Astrocyte (in vitro differentiated cells and primary cell): ENCODE measurements around the gene SLC25A26. TPM values are rescaled to one million over a fixed set of nuclear protein-coding genes. Genes with fewer than 3 reads are reported as not detected.

Experiments
- DNase-seq: peaks from one replicate; pipeline ENCODE4 v3.0.0-alpha.2; 2010; ENCODE audit warnings: low read depth
- FAIRE-seq: peaks from 2 replicates; lab custom pipeline; 2011; peaks lifted over from hg19 to GRCh38; lab: Jason Lieb, UNC
- H2AFZ ChIP-seq: 2 replicates; pipeline ENCODE4 v1.6.0; 2012; ENCODE audit warnings: low read depth, low read length, inconsistent platforms
- H3K27ac ChIP-seq: 2 replicates; pipeline ENCODE4 v1.5.1; 2011; ENCODE audit warnings: low read depth, low read length, inconsistent platforms
- H3K27me3 ChIP-seq: 2 replicates; pipeline ENCODE4 v1.6.0; 2011; ENCODE audit warnings: low read length, inconsistent platforms; ENCODE audit not compliant: insufficient read depth
- H3K36me3 ChIP-seq: 2 replicates; pipeline ENCODE4 v1.5.1; 2011; ENCODE audit warnings: low read length, inconsistent platforms; ENCODE audit not compliant: insufficient read depth
- H3K4me1 ChIP-seq: 2 replicates; pipeline ENCODE4 v1.5.1; 2011; ENCODE audit warnings: low read length, inconsistent platforms; ENCODE audit not compliant: insufficient read depth
- H3K4me2 ChIP-seq: 2 replicates; pipeline ENCODE4 v1.6.0; 2012; ENCODE audit warnings: low read length, inconsistent platforms
- H3K4me3 ChIP-seq: 2 replicates; pipeline ENCODE4 v1.5.1; 2011; ENCODE audit warnings: low read depth, mild to moderate bottlenecking, low read length, inconsistent platforms; ENCODE audit not compliant: insufficient read depth
- H3K79me2 ChIP-seq: 2 replicates; pipeline ENCODE4 v1.6.0; 2012; ENCODE audit warnings: mild to moderate bottlenecking, low read length, inconsistent platforms; ENCODE audit not compliant: insufficient read depth
- H3K9ac ChIP-seq: 2 replicates; pipeline ENCODE4 v1.6.0; 2012; ENCODE audit warnings: mild to moderate bottlenecking, low read length, inconsistent platforms
- H3K9me3 ChIP-seq: 2 replicates; pipeline ENCODE4 v1.5.1; 2012; ENCODE audit warnings: low read depth, mild to moderate bottlenecking, low read length, inconsistent platforms; ENCODE audit not compliant: insufficient read depth
- H4K20me1 ChIP-seq: 2 replicates; pipeline ENCODE4 v1.6.0; 2012; ENCODE audit warnings: low read length, inconsistent platforms; ENCODE audit not compliant: insufficient read depth
- H3K27ac Mint-ChIP-seq: one replicate; pipeline ENCODE4 v1.8.0; 2021; ENCODE audit warnings: mild to moderate bottlenecking, mixed read lengths; ENCODE audit not compliant: unreplicated experiment
- H3K27me3 Mint-ChIP-seq: one replicate; pipeline ENCODE4 v1.8.0; 2021; ENCODE audit warnings: low read depth, mixed read lengths; ENCODE audit not compliant: unreplicated experiment
- H3K36me3 Mint-ChIP-seq: one replicate; pipeline ENCODE4 v1.8.0; 2021; ENCODE audit warnings: low read depth, mixed read lengths; ENCODE audit not compliant: unreplicated experiment
- H3K4me1 Mint-ChIP-seq: one replicate; pipeline ENCODE4 v1.8.0; 2021; ENCODE audit warnings: low read depth, mixed read lengths; ENCODE audit not compliant: unreplicated experiment
- H3K4me3 Mint-ChIP-seq: one replicate; pipeline ENCODE4 v1.8.0; 2021; ENCODE audit warnings: mild to moderate bottlenecking, moderate library complexity, mixed read lengths; ENCODE audit not compliant: unreplicated experiment
- H3K9me3 Mint-ChIP-seq: one replicate; pipeline ENCODE4 v1.8.0; 2021; ENCODE audit warnings: mild to moderate bottlenecking, mixed read lengths; ENCODE audit not compliant: unreplicated experiment
- CTCF ChIP-seq: IDR thresholded peaks from 2 replicates; pipeline ENCODE4 v1.5.1; 2011; ENCODE audit warnings: low read depth, mild to moderate bottlenecking, inconsistent platforms, low read length, moderate library complexity; ENCODE audit not compliant: insufficient read depth
- EZH2 ChIP-seq: IDR thresholded peaks from 2 replicates; pipeline ENCODE4 v1.6.1; 2012; ENCODE audit warnings: mild to moderate bottlenecking, low read length, inconsistent platforms; ENCODE audit not compliant: insufficient read depth
- total RNA-seq: library from RNA; stranded (reverse); gene quantifications from 2 replicates; pipeline ENCODE4 v1.2.1, GENCODE V29; 2021

Gene SLC25A26
- total RNA-seq, 1 donor from 2014 or later: 17.9 TPM

DNA sequence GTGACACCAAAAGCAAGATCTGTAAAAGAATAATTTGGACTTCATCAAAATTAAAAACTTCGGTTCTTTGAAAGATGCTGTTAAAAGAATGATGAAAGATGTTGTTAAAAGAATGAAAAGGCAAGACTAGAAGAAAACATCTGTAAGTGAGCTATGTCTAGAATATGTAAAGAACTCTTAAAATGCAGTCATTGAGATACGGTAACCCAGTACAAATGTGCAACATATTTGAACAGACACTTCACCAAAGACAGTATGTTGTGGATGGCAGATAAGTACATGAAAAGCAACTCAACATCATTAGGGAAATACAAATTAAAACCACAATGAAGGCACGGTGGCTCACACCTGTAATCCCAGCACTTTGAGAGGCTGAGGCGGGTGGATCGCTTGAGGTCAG is 140.6 kb downstream of the SLC25A26 start:
- Histone ChIP-seq H3K9ac (no peak overlapping the region), H4K20me1 (no peaks in the 10 kb centered on the region), H3K36me3 (no peaks in the 10 kb centered on the region), H3K79me2 (no peaks in the 10 kb centered on the region), H3K4me2 (no peak overlapping the region), H3K4me1 (peaks cover 16% of the 10 kb centered on the region), H2AFZ (no peak overlapping the region), H3K9me3 (no peaks in the 10 kb centered on the region), H3K27ac (no peak overlapping the region), H3K27me3 (no peaks in the 10 kb centered on the region), H3K4me3 (no peak overlapping the region)
- Mint-ChIP-seq H3K27me3 (no peaks in the 10 kb centered on the region), H3K36me3 (no peaks in the 10 kb centered on the region), H3K9me3 (no peaks in the 10 kb centered on the region), H3K27ac (peak overlapping the region; percentile 95), H3K4me1 (peaks cover 26% of the 10 kb centered on the region), H3K4me3 (no peak overlapping the region)
- FAIRE-seq: no peak
- DNase-seq: no peak
- TF ChIP-seq EZH2 (no peak), CTCF (no peak)

DNA sequence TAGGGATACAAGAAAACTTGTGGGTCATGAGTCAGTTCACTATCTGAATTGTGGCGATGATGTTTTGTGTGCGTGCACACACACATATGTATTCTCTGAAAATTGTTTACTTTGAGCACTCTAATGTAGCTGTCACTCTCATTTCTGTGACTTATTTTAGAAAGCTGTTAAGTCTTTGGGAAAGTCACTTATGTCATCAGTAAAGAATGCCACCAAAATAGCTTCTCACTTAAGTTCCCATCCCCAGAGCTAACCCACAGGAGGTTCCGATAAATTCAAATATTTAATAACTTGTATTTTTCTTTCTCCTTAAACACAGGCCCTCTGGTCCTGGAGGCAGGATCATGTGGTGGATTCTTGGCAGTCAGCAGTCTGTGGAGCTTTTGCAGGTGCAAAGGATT is 141.7 kb downstream of the SLC25A26 start:
- Histone ChIP-seq H3K9me3 (no peaks in the 10 kb centered on the region), H3K9ac (peak overlapping the region; percentile 33)

More for the DNA sequence above, 141.7 kb downstream of the SLC25A26 start:
- Histone ChIP-seq H3K4me3 (no peak overlapping the region), H4K20me1 (no peaks in the 10 kb centered on the region), H2AFZ (no peak overlapping the region), H3K27me3 (no peaks in the 10 kb centered on the region), H3K4me1 (peaks cover 16% of the 10 kb centered on the region), H3K79me2 (no peaks in the 10 kb centered on the region), H3K36me3 (no peaks in the 10 kb centered on the region), H3K4me2 (peak overlapping the region; percentile 22), H3K27ac (peak overlapping the region; percentile 63)
- DNase-seq: peak; percentile 92
- Mint-ChIP-seq H3K9me3 (no peaks in the 10 kb centered on the region), H3K27ac (peak overlapping the region; percentile 95), H3K36me3 (peaks cover 2% of the 10 kb centered on the region), H3K4me3 (peak overlapping the region; percentile 58), H3K27me3 (no peaks in the 10 kb centered on the region), H3K4me1 (peaks cover 26% of the 10 kb centered on the region)
- FAIRE-seq: no peak
- TF ChIP-seq EZH2: no peak
- no peak for TF ChIP-seq CTCF
